Measurements from ENCODE around the gene TAOK3.
A peak's percentile ranks its signal among the peaks of the same experiment; 100 is the strongest.

TAOK3 gene

GRCh38 chr12:118377021-118377883 lies 4.5 kb upstream of the TAOK3 start:
- no peak for TF ChIP-seq CTCF (IDR thresholded peaks at IDR 0.05; ENCODE audit: low read depth, low read length, missing control alignments)
- no peak for DNase-seq (ENCODE audit: low read depth)
- H3K4me3 ChIP-seq (ENCODE audit: low read depth, low read length) = peak overlapping the region; percentile 86

DNA sequence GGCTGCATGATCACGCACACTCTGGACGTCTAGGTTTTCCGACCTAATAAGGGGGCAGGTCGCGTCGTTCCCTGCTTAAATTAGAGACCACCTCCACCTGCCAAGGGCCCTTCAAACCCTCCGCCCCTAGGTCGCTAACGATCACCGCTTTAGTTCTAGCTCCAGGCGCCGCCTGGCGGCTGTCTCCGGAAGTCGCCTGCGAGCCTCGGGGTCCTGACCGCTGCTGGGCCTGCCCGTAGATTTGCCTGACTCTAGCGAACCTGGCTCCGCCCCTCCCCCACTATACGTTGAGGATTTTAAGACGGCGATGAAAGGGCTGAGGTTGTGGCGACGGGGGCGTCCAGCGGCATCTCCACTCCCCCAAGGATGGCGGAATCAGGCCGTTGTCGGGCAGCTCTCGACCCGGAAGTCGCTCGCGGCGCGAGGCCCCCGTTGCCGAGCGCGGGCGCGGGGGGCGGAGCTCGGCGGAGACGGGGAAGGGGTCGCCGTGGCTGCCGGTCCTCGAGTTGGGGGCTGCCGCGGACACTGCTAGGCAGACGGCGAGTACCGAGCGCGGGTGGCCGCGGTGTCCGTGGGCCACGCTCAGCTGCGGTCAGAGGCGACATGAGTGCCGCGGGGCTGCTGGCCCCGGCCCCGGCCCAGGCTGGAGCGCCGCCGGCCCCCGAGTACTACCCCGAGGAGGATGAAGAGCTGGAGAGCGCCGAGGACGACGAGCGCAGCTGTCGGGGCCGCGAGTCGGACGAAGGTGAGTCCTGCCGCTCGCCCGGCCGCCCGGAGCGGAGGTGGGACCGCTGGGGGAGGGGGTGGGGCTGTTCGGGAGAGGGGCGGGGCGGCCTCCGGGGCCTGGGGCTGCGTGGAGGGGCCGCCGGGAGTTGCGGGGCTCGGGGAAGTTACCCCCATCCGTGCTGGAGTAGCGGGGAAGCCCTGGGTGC lies 3.6 kb upstream of the TAOK3 start, which contains the start of gene SUDS3:
Gene SUDS3, plus strand, starts transcription at position 467 of the 932 bp plus-strand sequence. Its CDS starts 137 bp downstream, at position 604.
- TF ChIP-seq CTCF (IDR thresholded peaks at IDR 0.05; ENCODE audit: low read depth, low read length, missing control alignments) = peak; percentile 98
- peak; percentile 63 for DNase-seq (ENCODE audit: low read depth)

GRCh38 chr12:118375348-118375747 lies 2.6 kb upstream of the TAOK3 start:
- TF ChIP-seq CTCF (IDR thresholded peaks at IDR 0.05; ENCODE audit: low read depth, low read length, missing control alignments) = no peak
- no peak for DNase-seq (ENCODE audit: low read depth)
- no peak overlapping the region for H3K4me3 ChIP-seq (ENCODE audit: low read depth, low read length)

More for the DNA sequence above, 3.6 kb upstream of the TAOK3 start, which contains the start of gene SUDS3:
- H3K4me3 ChIP-seq (ENCODE audit: low read depth, low read length) = peak within 1 kb of the TSS; percentile 86

DNA sequence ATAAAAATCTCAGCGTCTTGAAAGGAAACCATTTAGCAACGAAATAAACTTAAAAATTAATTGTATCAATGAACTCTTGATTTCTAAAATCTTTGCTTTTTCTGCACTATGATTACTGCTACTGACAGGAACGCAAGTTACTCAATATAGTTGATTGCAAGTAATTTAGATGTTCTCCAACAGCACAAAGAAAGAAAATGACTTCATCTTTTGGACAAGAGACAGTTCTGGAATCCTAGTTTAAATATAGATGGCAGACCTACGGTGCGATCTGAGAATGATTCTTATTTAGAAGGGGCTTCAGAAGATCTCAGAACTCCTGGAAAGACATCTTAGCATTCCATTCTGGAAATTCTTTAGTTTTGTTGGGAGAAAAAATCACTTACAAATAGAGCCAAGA lies 2.2 kb upstream of the TAOK3 start:
- no peak overlapping the region for H3K4me3 ChIP-seq (ENCODE audit: low read depth, low read length)
- TF ChIP-seq CTCF (IDR thresholded peaks at IDR 0.05; ENCODE audit: low read depth, low read length, missing control alignments) = no peak
- DNase-seq (ENCODE audit: low read depth) = no peak

- no peak for TF ChIP-seq CTCF (IDR thresholded peaks at IDR 0.05; ENCODE audit: low read depth, low read length, missing control alignments)
- H3K4me3 ChIP-seq (ENCODE audit: low read depth, low read length) = no peak overlapping the region
- no peak for DNase-seq (ENCODE audit: low read depth)
These were observed 1.5 kb upstream of the TAOK3 start for GRCh38 chr12:118374126-118374725.

DNA sequence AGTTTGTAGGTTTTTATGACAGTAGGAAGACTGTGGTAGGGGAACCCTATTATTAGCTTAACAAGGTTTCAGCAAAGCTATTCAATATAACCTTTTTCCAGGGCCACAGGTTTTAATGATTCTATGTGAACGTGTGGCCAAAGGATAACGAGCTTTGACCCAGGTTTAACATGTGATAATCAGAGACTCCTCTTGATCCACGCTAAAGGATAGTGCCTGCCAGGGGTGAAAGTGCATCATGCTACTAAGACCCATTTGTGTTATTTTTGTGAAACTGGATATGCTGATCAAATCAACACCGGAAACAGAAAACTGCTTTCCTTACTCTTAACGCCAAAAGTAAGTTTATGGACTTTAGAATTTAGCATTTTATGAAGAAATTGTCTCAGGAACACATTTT lies 909 bp upstream of the TAOK3 start:
- TF ChIP-seq CTCF (IDR thresholded peaks at IDR 0.05; ENCODE audit: low read depth, low read length, missing control alignments) = no peak
- no peak for DNase-seq (ENCODE audit: low read depth)
- peak overlapping the region; percentile 76 for H3K4me3 ChIP-seq (ENCODE audit: low read depth, low read length)
